Brain microvascular endothelial cell (primary cell): ENCODE results near the gene HSPA6.

Experiments used
- DNase-seq: peaks from one replicate; pipeline ENCODE4 v3.0.0-alpha.2; 2020
- H3K27ac ChIP-seq: fragments of 250-450 bp; sonication (Bioruptor Pico); 2 replicates; pipeline ENCODE4 v1.5.1; 2020; ENCODE audit warnings: mild to moderate bottlenecking, moderate library complexity
- H3K27me3 ChIP-seq: fragments of 250-450 bp; sonication (Bioruptor Pico); replicated peaks from 2 replicates; pipeline ENCODE4 v1.5.1; 2020; ENCODE audit warnings: mild to moderate bottlenecking
- H3K36me3 ChIP-seq: fragments of 250-450 bp; sonication (Bioruptor Pico); replicated peaks from 2 replicates; pipeline ENCODE4 v1.5.1; 2020; ENCODE audit warnings: mild to moderate bottlenecking
- H3K4me3 ChIP-seq: 2 replicates; pipeline ENCODE4 v1.5.1; 2011; ENCODE audit warnings: low read depth, mild to moderate bottlenecking, control low read depth, low read length, moderate library complexity
- CTCF ChIP-seq: IDR thresholded peaks from 2 replicates; pipeline ENCODE4 v1.5.1; 2011; ENCODE audit warnings: low read depth, mild to moderate bottlenecking, moderate library complexity, low read length, control low read depth, inconsistent platforms; ENCODE audit errors: missing control alignments
- in situ Hi-C: cut with HindIII; loops from 2 replicates; pipeline ENCODE4 v1.10.0; 2017; ENCODE audit warnings: low sequenced_read_pairs, low pct_ligation_motif_present

Gene HSPA6

DNA sequence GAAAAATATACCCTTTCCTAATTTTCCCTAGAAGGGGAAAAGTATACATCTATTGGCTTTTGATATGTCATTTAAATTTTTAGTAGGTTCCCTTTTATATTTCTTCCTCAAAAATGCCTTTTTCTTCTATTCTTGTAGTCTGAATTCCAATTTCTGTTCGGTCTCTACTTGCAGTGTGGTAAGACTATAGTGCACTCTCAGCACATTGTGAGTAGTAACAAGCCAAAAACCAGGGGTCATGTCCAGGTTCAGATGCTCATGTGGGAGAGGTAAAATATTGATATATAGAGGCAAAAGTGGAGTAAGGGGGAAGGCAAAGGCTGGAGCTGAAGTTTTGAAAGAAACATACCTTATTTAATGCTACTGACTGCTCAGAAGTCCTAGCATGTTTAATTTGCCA is 23.1 kb upstream of the HSPA6 start:
- H3K4me3 ChIP-seq, result no peak overlapping the region
- no peak for TF ChIP-seq CTCF
- H3K27ac ChIP-seq, result no peak overlapping the region
- no peak for DNase-seq
- H3K36me3 ChIP-seq, result no peaks in the 10 kb centered on the region
- H3K27me3 ChIP-seq, result no peaks in the 10 kb centered on the region
- in situ Hi-C loops, result no loop called here

DNA sequence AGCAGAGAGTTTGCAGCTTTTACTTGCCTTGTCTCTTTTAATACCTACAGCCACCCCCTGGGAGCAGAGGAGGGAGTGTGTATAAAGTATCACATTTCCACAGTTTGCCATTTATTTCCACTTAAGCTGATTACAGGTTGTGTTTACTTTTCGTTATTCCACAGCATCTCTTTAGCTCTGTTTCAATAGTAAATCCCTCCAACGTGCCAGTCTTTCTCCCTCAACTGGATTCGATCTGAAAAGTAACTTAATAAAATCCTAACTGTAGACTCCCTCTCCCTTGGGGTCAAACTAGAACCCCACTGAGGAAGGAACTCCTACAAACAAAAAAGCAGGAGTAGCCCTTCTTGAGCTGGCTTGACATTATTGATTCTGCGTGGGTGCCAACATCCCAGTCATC is 22.2 kb upstream of the HSPA6 start:
- in situ Hi-C loops, result no loop called here
- Histone ChIP-seq H3K36me3 (no peaks in the 10 kb centered on the region), H3K27ac (no peak overlapping the region), H3K27me3 (no peaks in the 10 kb centered on the region), H3K4me3 (no peak overlapping the region)
- no peak for TF ChIP-seq CTCF
- DNase-seq, result no peak

DNA sequence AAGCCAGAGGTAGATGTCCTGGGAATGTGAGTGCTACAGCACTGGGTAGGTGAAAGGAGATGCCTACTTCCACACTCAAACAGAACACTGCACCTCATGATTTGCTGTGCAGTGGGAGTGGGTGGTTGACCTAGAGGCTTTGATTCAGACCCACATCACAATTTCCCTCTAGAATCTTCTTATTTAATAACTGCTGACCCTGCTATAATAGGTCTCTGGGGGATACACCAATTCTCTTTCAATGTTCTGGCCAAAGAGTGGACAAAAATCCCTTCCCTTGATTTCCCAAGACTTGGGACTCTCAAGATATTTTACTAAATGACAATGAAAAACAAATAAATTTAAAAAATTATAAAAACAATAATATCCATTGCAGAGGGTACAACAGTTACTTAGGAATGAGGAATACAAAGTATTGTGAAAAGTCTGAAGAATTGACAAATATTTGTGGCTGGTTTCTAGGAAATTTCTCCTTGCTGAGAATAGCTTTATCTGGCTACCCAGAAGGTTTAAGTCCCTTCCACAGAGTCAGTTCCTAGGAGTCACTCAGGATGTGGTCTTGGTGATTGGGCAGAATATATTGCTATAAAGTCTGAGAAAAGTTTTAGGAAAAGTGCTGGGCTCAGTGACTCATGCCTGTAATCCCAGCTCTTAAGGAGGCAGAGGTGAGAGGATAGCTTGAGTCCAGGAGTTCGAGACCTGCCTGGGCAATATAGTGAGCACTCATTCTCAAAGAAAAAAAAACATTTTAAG is 21.5 kb upstream of the HSPA6 start:
- no peaks in the 10 kb centered on the region for H3K27me3 ChIP-seq
- TF ChIP-seq CTCF, result no peak
- DNase-seq, result peak; percentile 44
- H3K27ac ChIP-seq, result no peak overlapping the region
- no peak overlapping the region for H3K4me3 ChIP-seq
- no peaks in the 10 kb centered on the region for H3K36me3 ChIP-seq
- in situ Hi-C loops, result no loop called here

DNA sequence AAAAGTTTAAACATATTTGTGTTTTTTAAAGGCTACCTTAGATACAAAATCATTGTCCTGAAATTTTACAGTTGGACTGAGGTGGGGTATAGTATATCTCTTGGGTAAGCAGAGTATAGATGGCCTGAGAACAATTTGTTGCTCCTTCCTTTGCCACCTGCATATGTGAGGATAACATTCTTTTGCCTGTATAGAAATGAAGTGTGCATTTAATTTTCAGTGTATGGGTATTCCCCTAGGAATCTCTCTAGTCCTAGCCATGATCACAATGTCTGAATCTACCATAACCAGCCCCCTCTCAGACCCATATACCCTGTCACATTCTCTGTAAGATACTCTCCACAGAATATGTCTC is 21.0 kb upstream of the HSPA6 start:
- no peak for TF ChIP-seq CTCF
- Histone ChIP-seq H3K27ac (no peak overlapping the region), H3K36me3 (no peaks in the 10 kb centered on the region), H3K27me3 (no peaks in the 10 kb centered on the region), H3K4me3 (no peak overlapping the region)
- DNase-seq, result no peak
- in situ Hi-C loops, result no loop called here

GRCh38 chr1:161505686-161506085 is 18.7 kb upstream of the HSPA6 start:
- no peak overlapping the region for H3K4me3 ChIP-seq
- no peak overlapping the region for H3K27ac ChIP-seq
- DNase-seq, result no peak
- in situ Hi-C loops, result no loop called here
- no peaks in the 10 kb centered on the region for H3K27me3 ChIP-seq
- H3K36me3 ChIP-seq, result no peaks in the 10 kb centered on the region
- no peak for TF ChIP-seq CTCF
